NCI-H187 (cell line): Measurements from ENCODE around the gene PRR13.

Experiments used
- DNase-seq, 2 experiments: peaks; one replicate each; lab custom pipeline; 2025; lab: John Stamatoyannopoulos, UW

Gene PRR13

GRCh38 chr12:53492830-53493609 is 51.5 kb downstream of the PRR13 start:
- DNase-seq: peak; percentile 81 to 90

DNA sequence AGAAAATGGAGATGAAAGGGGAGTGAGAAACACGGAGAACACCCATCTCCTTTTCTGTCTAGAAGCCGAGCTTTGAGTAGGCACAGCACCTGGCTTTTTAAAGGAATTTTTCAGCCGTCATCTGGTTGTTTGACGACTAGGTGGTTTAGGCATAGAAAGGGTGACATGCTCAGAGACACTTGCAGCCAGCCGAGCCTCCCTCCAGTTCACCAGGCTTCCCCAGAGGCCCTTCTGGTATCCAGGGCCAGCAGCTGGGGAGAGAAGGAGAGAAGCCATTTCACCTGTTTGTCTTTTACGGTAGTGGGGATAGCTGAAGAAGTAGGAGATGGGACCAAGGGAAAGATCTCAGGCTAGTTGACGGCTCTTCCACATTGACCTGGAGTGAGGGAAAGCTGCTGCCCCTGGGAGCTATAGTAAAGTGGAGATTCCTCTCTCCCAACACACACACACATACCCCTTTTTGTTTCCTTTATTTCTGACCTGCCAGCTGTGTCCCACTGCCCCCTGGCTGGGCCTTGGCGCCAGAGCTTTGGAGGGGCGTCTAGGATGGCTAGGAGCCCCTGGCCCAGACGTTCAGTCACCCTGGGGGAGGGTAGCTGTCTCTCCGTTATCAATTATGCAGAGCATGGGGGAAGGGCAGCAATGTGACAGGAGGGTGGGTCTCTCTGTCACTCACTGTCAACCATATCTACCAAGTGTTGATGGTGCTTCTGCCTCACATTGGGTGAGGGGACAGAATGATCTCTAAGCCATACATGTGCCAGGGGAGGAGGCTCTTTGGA is 52.3 kb downstream of the PRR13 start:
- no peak for DNase-seq
